GM12891 (cell line): Measurements from ENCODE around the gene ETS1.

Source experiments
- PAX5 ChIP-seq: IDR thresholded peaks from 2 replicates; pipeline ENCODE4 v1.6.1; 2011; ENCODE audit warnings: low read length, moderate library complexity, mild to moderate bottlenecking; ENCODE audit not compliant: insufficient read depth, severe bottlenecking
- POLR2A ChIP-seq: IDR thresholded peaks from 2 replicates; pipeline ENCODE4 v1.6.1; 2011; ENCODE audit warnings: low read depth, low read length, control low read depth
- POLR2AphosphoS5 ChIP-seq: IDR thresholded peaks from 2 replicates; pipeline ENCODE4 v1.6.1; 2011; ENCODE audit warnings: low read depth, low read length, control low read depth
- SPI1 ChIP-seq: IDR thresholded peaks from 2 replicates; pipeline ENCODE4 v1.6.1; 2011; ENCODE audit warnings: low read depth, low read length, control low read depth
- TAF1 ChIP-seq: IDR thresholded peaks from 2 replicates; pipeline ENCODE4 v1.6.1; 2011; ENCODE audit warnings: low read depth, low read length, control low read depth

GRCh38 chr11:128509621-128510389, 77.6 kb downstream of the ETS1 start:
- no peak for TF ChIP-seq TAF1
- no peak for TF ChIP-seq POLR2A
- TF ChIP-seq POLR2AphosphoS5 = no peak
- no peak for TF ChIP-seq SPI1
- no peak for TF ChIP-seq PAX5
